ENCODE results near the gene EXOSC2.
"Not testable (repeated sequence)": the region's sequence is repeated elsewhere in the genome, so short reads cannot be mapped to it uniquely, and the experiment has no call there.

EXOSC2 gene

GRCh38 chr9:130668659-130669058 is 24.9 kb upstream of the EXOSC2 start:
- DNase-seq: no peak

- DNase-seq: no peak
Observed at GRCh38 chr9:130669965-130670364, 23.6 kb upstream of the EXOSC2 start.

- DNase-seq: no peak
Observed at GRCh38 chr9:130670644-130671043, 22.9 kb upstream of the EXOSC2 start.

- no peak for DNase-seq
Observed at GRCh38 chr9:130672466-130672865, 21.1 kb upstream of the EXOSC2 start.

- DNase-seq: no peak
Observed at GRCh38 chr9:130672933-130673615, 20.5 kb upstream of the EXOSC2 start.

- DNase-seq: no peak
Observed at GRCh38 chr9:130675396-130675795, 18.2 kb upstream of the EXOSC2 start.

- no peak for DNase-seq
Observed at GRCh38 chr9:130677252-130677651, 16.3 kb upstream of the EXOSC2 start.

- DNase-seq: peak; percentile 74
Observed at GRCh38 chr9:130680836-130681768, 12.5 kb upstream of the EXOSC2 start.

GRCh38 chr9:130681769-130682420 is 11.7 kb upstream of the EXOSC2 start:
- DNase-seq: no peak

GRCh38 chr9:130682421-130683121 is 11.0 kb upstream of the EXOSC2 start:
- DNase-seq: peak; percentile 43

GRCh38 chr9:130685104-130685503 is 8.5 kb upstream of the EXOSC2 start:
- no peak for DNase-seq

GRCh38 chr9:130685945-130686344 is 7.6 kb upstream of the EXOSC2 start:
- DNase-seq: not testable (repeated sequence)

- no peak for DNase-seq
Observed at GRCh38 chr9:130687615-130688014, 6.0 kb upstream of the EXOSC2 start.

GRCh38 chr9:130688072-130688471 is 5.5 kb upstream of the EXOSC2 start:
- DNase-seq: no peak

- no peak for DNase-seq
Observed at GRCh38 chr9:130689572-130689936, 4.0 kb upstream of the EXOSC2 start.

GRCh38 chr9:130689937-130690700 is 3.5 kb upstream of the EXOSC2 start:
- DNase-seq: peak; percentile 68

- DNase-seq: no peak
Observed at GRCh38 chr9:130692321-130692720, 1.3 kb upstream of the EXOSC2 start.

- no peak for DNase-seq
Observed at GRCh38 chr9:130693101-130693425, 517 bp upstream of the EXOSC2 start.

- no peak for DNase-seq
Observed at GRCh38 chr9:130694205-130694604, 625 bp downstream of the EXOSC2 start.

- DNase-seq: no peak
Observed at GRCh38 chr9:130696139-130696650, 2.6 kb downstream of the EXOSC2 start.

GRCh38 chr9:130696996-130697395 is 3.4 kb downstream of the EXOSC2 start:
- no peak for DNase-seq

GRCh38 chr9:130698514-130698913 is 4.9 kb downstream of the EXOSC2 start:
- no peak for DNase-seq

Measured in T1000 (cell line).